PC-9 (cell line): ENCODE data around the gene KIAA0040. TPM values are rescaled to one million over a fixed set of nuclear protein-coding genes. Genes with fewer than 3 reads are reported as not detected.

Experiments
- BruUV-seq: library from RNA; stranded (reverse); fragments of 400-500 nt; replicated peaks from 2 replicates; lab custom pipeline; 2021; lab: Mats Ljungman, UMichigan
- CTCF ChIA-PET: fragments of 300-600 bp; sonication (Branson Sonifier 250); formaldehyde crosslinking; loops from one replicate; lab custom pipeline; 2022; ENCODE audit warnings: antibody characterized with exemption; lab: Charles Lee
- POLR2A ChIA-PET: fragments of 300-600 bp; sonication (Branson Sonifier 250); formaldehyde crosslinking; loops from one replicate; lab custom pipeline; 2022; ENCODE audit warnings: antibody characterized with exemption; ENCODE audit not compliant: unreplicated experiment; lab: Charles Lee
- DNase-seq, 2 experiments: peaks; one replicate each; pipeline versions ENCODE4 v3.0.0 to v3.0.0-alpha.2; 2015 to 2022; ENCODE audit warnings: mixed read lengths in 1 of 2
- H2AFZ ChIP-seq: fragments of 200-600 bp; sonication (generic); 2 replicates; pipeline ENCODE4 v1.8.1; 2017; ENCODE audit warnings: antibody characterized with exemption
- H3F3A ChIP-seq: fragments of 200-600 bp; sonication (generic); 2 replicates; pipeline ENCODE4 v1.8.1; 2017; ENCODE audit warnings: antibody characterized with exemption, mild to moderate bottlenecking, low read depth; ENCODE audit not compliant: insufficient read depth
- H3K27ac ChIP-seq: fragments of 200-600 bp; sonication (generic); 2 replicates; pipeline ENCODE4 v1.6.1; 2016; ENCODE audit warnings: mixed run types
- H3K27me3 ChIP-seq: fragments of 200-600 bp; sonication (generic); 2 replicates; pipeline ENCODE4 v1.6.1; 2016; ENCODE audit warnings: low read depth, mixed run types; ENCODE audit not compliant: insufficient read depth
- H3K36me3 ChIP-seq: fragments of 200-600 bp; sonication (generic); 2 replicates; pipeline ENCODE4 v1.6.1; 2016; ENCODE audit warnings: low read depth, mixed run types
- H3K4me1 ChIP-seq: fragments of 200-600 bp; sonication (generic); replicated peaks from 2 replicates; pipeline ENCODE4 v1.6.1; 2016; ENCODE audit warnings: mixed run types; ENCODE audit not compliant: insufficient read depth
- H3K4me2 ChIP-seq: fragments of 200-600 bp; sonication (generic); 2 replicates; pipeline ENCODE4 v1.6.1; 2017; ENCODE audit warnings: mixed run types
- H3K4me3 ChIP-seq: fragments of 200-600 bp; sonication (generic); 2 replicates; pipeline ENCODE4 v1.6.1; 2016; ENCODE audit warnings: mixed run types
- H3K79me2 ChIP-seq: fragments of 200-600 bp; sonication (generic); 2 replicates; pipeline ENCODE4 v1.6.1; 2017; ENCODE audit warnings: low read depth, mixed run types
- H3K9me2 ChIP-seq: fragments of 200-600 bp; sonication (generic); 2 replicates; pipeline ENCODE4 v1.8.1; 2017; ENCODE audit warnings: mild to moderate bottlenecking; ENCODE audit not compliant: insufficient read depth
- H3K9me3 ChIP-seq: fragments of 200-600 bp; sonication (generic); 2 replicates; pipeline ENCODE4 v1.8.1; 2016; ENCODE audit warnings: low read depth; ENCODE audit not compliant: insufficient read depth
- H4K20me1 ChIP-seq: fragments of 200-600 bp; sonication (generic); 2 replicates; pipeline ENCODE4 v1.8.1; 2017; ENCODE audit not compliant: insufficient read depth
- CTCF ChIP-seq: fragments of 200-600 bp; sonication (generic); conservative IDR thresholded peaks from 2 replicates; pipeline ENCODE4 v1.6.1; 2017; ENCODE audit warnings: mixed run types, antibody characterized with exemption, mild to moderate bottlenecking, moderate library complexity
- EZH2 ChIP-seq: fragments of 200-600 bp; sonication (generic); IDR thresholded peaks from 2 replicates; pipeline ENCODE4 v1.8.0; 2017; ENCODE audit warnings: antibody characterized with exemption, low read depth
- intact Hi-C: fragments of 100-400 bp; cut with micrococcal nuclease; formaldehyde crosslinking; loops from one replicate; pipeline ENCODE4 v1.10.0; 2022; ENCODE audit not compliant: unreplicated experiment
- total RNA-seq: library from RNA; stranded (reverse); gene quantifications from 2 replicates; pipeline ENCODE4 v1.2.3, GENCODE V29; 2021

KIAA0040 gene
- total RNA-seq, 1 experiment from 2014 or later: 8.8 TPM

DNA sequence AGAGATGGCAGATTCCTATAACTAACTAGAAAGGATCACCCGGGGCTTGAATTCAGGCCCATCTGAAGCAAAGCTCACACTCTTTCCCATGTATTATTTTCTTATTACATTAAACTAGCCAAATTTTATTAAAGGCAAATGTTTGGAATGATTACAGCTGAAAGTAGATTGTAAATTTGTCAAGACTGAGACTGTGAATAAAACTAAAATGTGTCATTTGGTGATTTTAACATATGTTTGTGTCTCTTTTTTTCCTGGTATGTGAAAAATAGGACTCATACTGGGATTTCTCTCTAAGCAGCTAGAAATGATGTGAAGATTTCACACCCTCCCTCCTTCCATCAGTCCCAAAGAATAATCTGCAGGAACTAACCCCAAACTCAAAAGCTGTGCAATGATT is 19.1 kb upstream of the KIAA0040 start:
- Histone ChIP-seq H3F3A (no peaks in the 10 kb centered on the region), H3K9me2 (peaks cover 3% of the 10 kb centered on the region; the same call in 1 of the 2 replicates), H4K20me1 (no peaks in the 10 kb centered on the region), H3K9me3 (peaks cover 7% of the 10 kb centered on the region), H3K4me3 (no peak overlapping the region), H3K27me3 (no peaks in the 10 kb centered on the region), H3K79me2 (no peaks in the 10 kb centered on the region), H3K36me3 (no peaks in the 10 kb centered on the region), H3K4me2 (no peak overlapping the region), H3K4me1 (peaks cover 5% of the 10 kb centered on the region; the same call in 1 of the 2 replicates), H3K27ac (no peak overlapping the region), H2AFZ (no peak overlapping the region)
- CTCF ChIA-PET: no interaction called here
- POLR2A ChIA-PET: no interaction called here
- TF ChIP-seq EZH2: no peak
- TF ChIP-seq CTCF: no peak
- intact Hi-C loops: no loop called here
- no peak for DNase-seq
- BruUV-seq: no TSS peak

- Histone ChIP-seq H3K4me3 (no peak overlapping the region), H4K20me1 (no peaks in the 10 kb centered on the region), H3K9me2 (peaks cover 3% of the 10 kb centered on the region; the same call in 1 of the 2 replicates), H3K9me3 (peaks cover 7% of the 10 kb centered on the region), H2AFZ (no peak overlapping the region), H3K27me3 (no peaks in the 10 kb centered on the region), H3K27ac (no peak overlapping the region), H3K4me2 (no peak overlapping the region), H3K79me2 (no peaks in the 10 kb centered on the region), H3K4me1 (peaks cover 10% of the 10 kb centered on the region), H3F3A (no peaks in the 10 kb centered on the region), H3K36me3 (no peaks in the 10 kb centered on the region)
- intact Hi-C loops: no loop called here
- TF ChIP-seq CTCF: no peak
- TF ChIP-seq EZH2: no peak
- BruUV-seq: no TSS peak
- CTCF ChIA-PET: no interaction called here
- POLR2A ChIA-PET: no interaction called here
- no peak for DNase-seq
Measured at GRCh38 chr1:175210744-175211143, 18.2 kb upstream of the KIAA0040 start.

DNA sequence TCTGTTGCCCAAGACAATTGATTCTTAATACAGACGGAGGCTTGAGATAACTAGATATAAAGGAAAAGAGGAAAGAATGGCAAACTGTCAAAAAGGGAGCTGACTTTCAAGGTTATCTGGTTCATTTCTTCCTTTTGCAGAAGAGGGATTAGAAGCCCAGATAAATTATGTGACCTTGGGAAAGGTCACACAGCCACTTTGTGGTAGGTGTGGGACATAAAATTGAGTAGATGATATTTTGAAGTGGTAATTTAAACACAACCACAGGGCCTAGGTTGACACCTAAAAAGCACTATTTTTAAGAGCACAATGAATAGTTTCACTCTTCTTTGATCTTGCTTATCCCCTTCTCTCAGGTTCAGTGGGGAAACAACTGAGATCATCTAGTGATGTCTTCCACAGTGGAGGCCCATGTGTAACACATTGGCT is 16.9 kb upstream of the KIAA0040 start:
- ChIA-PET CTCF (no interaction called here), POLR2A (no interaction called here)

More for the DNA sequence above, 16.9 kb upstream of the KIAA0040 start:
- no peak overlapping the region for H3K4me2 ChIP-seq
- peaks cover 3% of the 10 kb centered on the region; the same call in 1 of the 2 replicates for H3K9me2 ChIP-seq
- no peaks in the 10 kb centered on the region for H3K36me3 ChIP-seq
- no peaks in the 10 kb centered on the region for H3F3A ChIP-seq
- no peaks in the 10 kb centered on the region for H3K79me2 ChIP-seq
- H4K20me1 ChIP-seq: no peaks in the 10 kb centered on the region
- H3K27ac ChIP-seq: no peak overlapping the region
- peaks cover 10% of the 10 kb centered on the region for H3K4me1 ChIP-seq
- H3K9me3 ChIP-seq: peaks cover 7% of the 10 kb centered on the region
- TF ChIP-seq EZH2 (no peak), CTCF (no peak)
- no peak for DNase-seq
- no TSS peak for BruUV-seq
- no peak overlapping the region for H3K4me3 ChIP-seq
- no peaks in the 10 kb centered on the region for H3K27me3 ChIP-seq
- no peak overlapping the region for H2AFZ ChIP-seq
- intact Hi-C loops: no loop called here
